ENCODE results near the gene TOM1L2.

The TOM1L2 gene

GRCh38 chr17:17910060-17910459 is 62.1 kb downstream of the TOM1L2 start:
- TF ChIP-seq CTCF (IDR thresholded peaks at IDR 0.05; ENCODE audit: extremely low read depth, missing control alignments): no peak
- DNase-seq (ENCODE audit: low spot score): no peak

GRCh38 chr17:17909078-17909477 is 63.1 kb downstream of the TOM1L2 start:
- DNase-seq (ENCODE audit: low spot score): no peak
- TF ChIP-seq CTCF (IDR thresholded peaks at IDR 0.05; ENCODE audit: extremely low read depth, missing control alignments): no peak

- DNase-seq (ENCODE audit: low spot score): no peak
- no peak for TF ChIP-seq CTCF (IDR thresholded peaks at IDR 0.05; ENCODE audit: extremely low read depth, missing control alignments)
Observed at GRCh38 chr17:17907469-17907868, 64.7 kb downstream of the TOM1L2 start.

GRCh38 chr17:17906418-17907215 is 65.6 kb downstream of the TOM1L2 start:
- no peak for DNase-seq (ENCODE audit: low spot score)
- no peak for TF ChIP-seq CTCF (IDR thresholded peaks at IDR 0.05; ENCODE audit: extremely low read depth, missing control alignments)

- TF ChIP-seq CTCF (IDR thresholded peaks at IDR 0.05; ENCODE audit: extremely low read depth, missing control alignments): no peak
Observed at GRCh38 chr17:17905036-17905320, 67.2 kb downstream of the TOM1L2 start.

GRCh38 chr17:17904166-17905035 is 67.8 kb downstream of the TOM1L2 start:
- TF ChIP-seq CTCF (IDR thresholded peaks at IDR 0.05; ENCODE audit: extremely low read depth, missing control alignments): no peak
- no peak for DNase-seq (ENCODE audit: low spot score)

More at GRCh38 chr17:17905036-17905320, 67.2 kb downstream of the TOM1L2 start:
- DNase-seq (ENCODE audit: low spot score): no peak

GRCh38 chr17:17902877-17903276 is 69.3 kb downstream of the TOM1L2 start:
- no peak for TF ChIP-seq CTCF (IDR thresholded peaks at IDR 0.05; ENCODE audit: extremely low read depth, missing control alignments)
- no peak for DNase-seq (ENCODE audit: low spot score)

Data from GM20000 (cell line).